C4-2B (cell line): ENCODE data around the gene DYRK2.
"Not testable (repeated sequence)": the region's sequence is repeated elsewhere in the genome, so short reads cannot be mapped to it uniquely, and the experiment has no call there.

Source experiments
- CTCF ChIP-seq: fragments of 450-650 bp; conservative IDR thresholded peaks from 2 replicates; pipeline ENCODE4 v1.5.1; 2017; ENCODE audit warnings: mild to moderate bottlenecking
- ZFX ChIP-seq: fragments of 450-650 bp; IDR thresholded peaks from 2 replicates; pipeline ENCODE4 v1.6.1; 2017

DNA sequence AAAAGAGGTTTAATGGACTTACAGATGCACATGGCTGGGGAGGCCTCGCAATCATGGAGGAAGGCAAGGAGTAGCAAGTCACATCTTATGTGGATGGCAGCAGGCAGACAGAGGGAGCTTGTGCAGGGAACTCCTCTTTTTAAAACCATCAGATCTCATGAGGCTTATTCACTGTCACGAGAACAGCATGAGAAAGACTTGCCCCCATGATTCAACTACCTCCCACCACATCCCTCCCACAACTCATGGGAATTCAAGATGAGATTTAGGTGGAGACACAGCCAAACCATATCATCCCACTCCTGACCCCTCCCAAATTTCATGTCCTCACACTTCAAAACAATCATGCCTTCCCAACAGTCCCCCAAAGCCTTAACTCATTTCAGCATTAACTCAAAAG lies 24.0 kb downstream of the DYRK2 start:
- not testable (repeated sequence) for TF ChIP-seq CTCF, ZFX
